DOHH2 (cell line): ENCODE data around the gene SLC2A11.
A peak's percentile ranks its signal among the peaks of the same experiment; 100 is the strongest.

ENCODE experiments used
- H3F3A ChIP-seq: fragments of 200-600 bp; sonication (generic), shearing (Covaris generic); 2 replicates; pipeline ENCODE4 v1.6.0; 2016; ENCODE audit warnings: antibody characterized with exemption, mild to moderate bottlenecking; ENCODE audit not compliant: control insufficient read depth, insufficient read depth
- H3K27ac ChIP-seq: fragments of 200-600 bp; sonication (generic); 2 replicates; pipeline ENCODE4 v1.5.1; 2014; ENCODE audit warnings: low read depth, mild to moderate bottlenecking, low read length, moderate library complexity
- H3K27me3 ChIP-seq: fragments of 200-600 bp; sonication (generic); 2 replicates; pipeline ENCODE4 v1.6.1; 2014; ENCODE audit warnings: mild to moderate bottlenecking, low read length, mixed read lengths; ENCODE audit not compliant: control insufficient read depth
- H3K36me3 ChIP-seq: fragments of 200-600 bp; sonication (generic); 2 replicates; pipeline ENCODE4 v1.6.1; 2014; ENCODE audit warnings: mild to moderate bottlenecking, low read length, moderate library complexity, mixed read lengths; ENCODE audit not compliant: control insufficient read depth
- H3K4me1 ChIP-seq: fragments of 200-600 bp; sonication (generic); 2 replicates; pipeline ENCODE4 v1.6.1; 2014; ENCODE audit warnings: mild to moderate bottlenecking, low read length, mixed read lengths; ENCODE audit not compliant: control insufficient read depth
- H3K4me2 ChIP-seq: fragments of 200-600 bp; sonication (generic); 2 replicates; pipeline ENCODE4 v1.6.0; 2014; ENCODE audit warnings: mild to moderate bottlenecking, low read length, moderate library complexity
- H3K4me3 ChIP-seq: fragments of 200-600 bp; sonication (generic); 2 replicates; pipeline ENCODE4 v1.5.1; 2014; ENCODE audit warnings: mild to moderate bottlenecking, low read length, mixed read lengths
- H3K79me2 ChIP-seq: fragments of 200-600 bp; sonication (generic); 2 replicates; pipeline ENCODE4 v1.6.1; 2014; ENCODE audit warnings: mild to moderate bottlenecking, low read length, mixed read lengths; ENCODE audit not compliant: control insufficient read depth
- H3K9me2 ChIP-seq: fragments of 200-600 bp; sonication (generic); replicated peaks from 2 replicates; pipeline ENCODE4 v1.6.1; 2014; ENCODE audit warnings: mild to moderate bottlenecking, low read length, mixed read lengths; ENCODE audit not compliant: control insufficient read depth
- H3K9me3 ChIP-seq: fragments of 200-600 bp; sonication (generic); 2 replicates; pipeline ENCODE4 v1.6.1; 2014; ENCODE audit warnings: antibody characterized with exemption, low read length, mixed read lengths; ENCODE audit not compliant: control insufficient read depth, insufficient read depth
- H4K20me1 ChIP-seq: fragments of 200-600 bp; sonication (generic); 2 replicates; pipeline ENCODE4 v1.6.0; 2014; ENCODE audit warnings: low read depth, mild to moderate bottlenecking, antibody characterized with exemption, low read length, moderate library complexity; ENCODE audit not compliant: control insufficient read depth, insufficient read depth
- CTCF ChIP-seq: fragments of 200-600 bp; sonication (generic); IDR thresholded peaks from one replicate; pipeline ENCODE4 v1.5.1; 2014; ENCODE audit warnings: antibody characterized with exemption, mild to moderate bottlenecking, low read depth, low read length; ENCODE audit not compliant: poor library complexity, severe bottlenecking
- EZH2phosphoT487 ChIP-seq: fragments of 200-600 bp; sonication (generic); IDR thresholded peaks from 2 replicates; pipeline ENCODE4 v1.6.1; 2017; ENCODE audit warnings: borderline replicate concordance, mild to moderate bottlenecking, antibody characterized with exemption, low read length, moderate library complexity, mixed read lengths

The SLC2A11 gene

GRCh38 chr22:23857606-23858483 is at the start of gene SLC2A11:
Gene SLC2A11 (plus strand): TSS chr22:23857875. CDS start chr22:23858000, 125 bp downstream.
- Histone ChIP-seq H3K27ac (peak within 1 kb of the TSS; percentile 82), H3K9me2 (no peaks in the 10 kb centered on the region), H3K4me3 (peak within 1 kb of the TSS; percentile 81), H3F3A (peaks cover 3% of the 10 kb centered on the region; the same call in 1 of the 2 replicates), H3K79me2 (peaks cover 14% of the 10 kb centered on the region), H3K4me2 (peak within 1 kb of the TSS; percentile 72), H3K4me1 (peaks cover 28% of the 10 kb centered on the region), H3K36me3 (no peaks in the 10 kb centered on the region), H3K27me3 (no peaks in the 10 kb centered on the region), H4K20me1 (no peaks in the 10 kb centered on the region), H3K9me3 (no peaks in the 10 kb centered on the region)
- TF ChIP-seq CTCF (peak; percentile 36), EZH2phosphoT487 (no peak)

GRCh38 chr22:23812378-23812777 is 45.3 kb upstream of the SLC2A11 start:
- Histone ChIP-seq H3K36me3 (peaks cover 64% of the 10 kb centered on the region), H3K27me3 (no peaks in the 10 kb centered on the region), H3K4me2 (no peak overlapping the region), H3K79me2 (peaks cover 91% of the 10 kb centered on the region), H3K9me2 (no peaks in the 10 kb centered on the region), H3K4me1 (peaks cover 26% of the 10 kb centered on the region), H3K27ac (no peak overlapping the region), H4K20me1 (no peaks in the 10 kb centered on the region), H3K4me3 (no peak overlapping the region), H3K9me3 (no peaks in the 10 kb centered on the region), H3F3A (0 out of 2 replicates have a peak, but pooled peaks cover 8% of the 10 kb centered on the region)
- TF ChIP-seq EZH2phosphoT487 (no peak), CTCF (no peak)

- TF ChIP-seq EZH2phosphoT487, result no peak
- no peak for TF ChIP-seq CTCF
- Histone ChIP-seq H3K9me3 (no peaks in the 10 kb centered on the region), H3K9me2 (no peaks in the 10 kb centered on the region), H3K4me3 (no peak overlapping the region), H3K36me3 (peaks cover 91% of the 10 kb centered on the region), H3K4me1 (peaks cover 58% of the 10 kb centered on the region), H3F3A (peaks cover 13% of the 10 kb centered on the region; the same call in 1 of the 2 replicates), H3K4me2 (no peak overlapping the region), H3K27ac (no peak overlapping the region), H4K20me1 (no peaks in the 10 kb centered on the region), H3K79me2 (peaks cover 87% of the 10 kb centered on the region), H3K27me3 (no peaks in the 10 kb centered on the region)
These were observed 42.0 kb upstream of the SLC2A11 start for GRCh38 chr22:23815541-23816155.
